Liver (tissue), 9 donors: ENCODE measurements around the gene COL5A1. TPM values are rescaled to one million over a fixed set of nuclear protein-coding genes. Genes with fewer than 3 reads are reported as not detected.

ENCODE experiments used
- DNase-seq: peaks from one replicate; pipeline ENCODE4 v3.0.0-alpha.2; 2017; ENCODE audit warnings: low spot score
- H3K27ac ChIP-seq, 2 donors: one replicate each; pipeline ENCODE4 v1.7.0; 2013; ENCODE audit warnings: inconsistent platforms in 2 of 2, low read length in 2 of 2, control low read depth in 1 of 2, low read depth in 1 of 2, mild to moderate bottlenecking in 1 of 2
- H3K27me3 ChIP-seq, 4 donors: one replicate each; pipeline versions ENCODE4 v1.6.1 to v1.7.0; 2013; ENCODE audit warnings: low read length in 3 of 4, inconsistent platforms in 1 of 4, mild to moderate bottlenecking in 1 of 4, moderate library complexity in 1 of 4; ENCODE audit not compliant: control insufficient read depth in 4 of 4, insufficient read depth in 4 of 4
- H3K36me3 ChIP-seq, 4 donors: one replicate each; pipeline versions ENCODE4 v1.6.1 to v1.7.0; 2013; ENCODE audit warnings: low read length in 3 of 4, mild to moderate bottlenecking in 3 of 4, low read depth in 1 of 4, moderate library complexity in 1 of 4; ENCODE audit not compliant: control insufficient read depth in 4 of 4, insufficient read depth in 3 of 4
- H3K4me1 ChIP-seq, 4 donors: one replicate each; pipeline versions ENCODE4 v1.6.1 to v1.7.0; 2013; ENCODE audit warnings: low read length in 3 of 4, mild to moderate bottlenecking in 3 of 4, moderate library complexity in 1 of 4; ENCODE audit not compliant: control insufficient read depth in 4 of 4, insufficient read depth in 4 of 4
- H3K4me3 ChIP-seq, 3 donors: one replicate each; pipeline versions ENCODE4 v1.6.1 to v1.7.0; 2013; ENCODE audit warnings: low read length in 3 of 3, control low read depth in 1 of 3, low read depth in 1 of 3, mild to moderate bottlenecking in 1 of 3
- H3K9ac ChIP-seq, 2 donors: one replicate each; pipeline ENCODE4 v1.7.0; 2013; ENCODE audit warnings: low read length in 2 of 2, mild to moderate bottlenecking in 2 of 2, moderate library complexity in 2 of 2, control low read depth in 1 of 2, low read depth in 1 of 2
- H3K9me3 ChIP-seq, 4 donors: one replicate each; pipeline versions ENCODE4 v1.6.1 to v1.7.0; 2013; ENCODE audit warnings: low read length in 3 of 4; ENCODE audit not compliant: control insufficient read depth in 4 of 4
- ATF3 ChIP-seq: IDR thresholded peaks from 2 replicates; pipeline ENCODE4 v1.6.1; 2016; ENCODE audit warnings: antibody characterized with exemption
- CTCF ChIP-seq: fragments of 150-350 bp; IDR thresholded peaks from 2 replicates; pipeline ENCODE4 v1.5.1; 2017; ENCODE audit warnings: improper control_type of control experiment, low read depth, low read length; ENCODE audit not compliant: missing input control
- EGR1 ChIP-seq, 2 donors: IDR thresholded peaks; 2 replicates each; pipeline ENCODE4 v1.6.1; 2016 to 2018; ENCODE audit warnings: antibody characterized with exemption in 2 of 2, low read depth in 2 of 2
- FOXA1 ChIP-seq: IDR thresholded peaks from 2 replicates; pipeline ENCODE4 v1.6.1; 2016; ENCODE audit warnings: antibody characterized with exemption
- FOXA2 ChIP-seq: IDR thresholded peaks from 2 replicates; pipeline ENCODE4 v1.6.1; 2016; ENCODE audit warnings: antibody characterized with exemption
- GABPA ChIP-seq, 2 donors: IDR thresholded peaks in 1 of 2; conservative IDR thresholded peaks in 1 of 2; 2 replicates each; pipeline ENCODE4 v1.6.1; 2016; ENCODE audit warnings: antibody characterized with exemption in 2 of 2, mild to moderate bottlenecking in 1 of 2, moderate library complexity in 1 of 2
- HNF4A ChIP-seq, 2 donors: conservative IDR thresholded peaks; 2 replicates each; pipeline ENCODE4 v1.6.1; 2016; ENCODE audit warnings: antibody characterized with exemption in 2 of 2, mild to moderate bottlenecking in 2 of 2
- JUND ChIP-seq, 2 donors: IDR thresholded peaks; 2 replicates each; pipeline ENCODE4 v1.6.1; 2016; ENCODE audit warnings: antibody characterized with exemption in 2 of 2
- MAX ChIP-seq: IDR thresholded peaks from 2 replicates; pipeline ENCODE4 v1.6.1; 2016; ENCODE audit warnings: antibody characterized with exemption
- NR2F2 ChIP-seq: IDR thresholded peaks from 2 replicates; pipeline ENCODE4 v1.6.1; 2016; ENCODE audit warnings: antibody characterized with exemption
- RAD21 ChIP-seq, 2 donors: IDR thresholded peaks; 2 replicates each; pipeline ENCODE4 v1.6.1; 2016; ENCODE audit warnings: antibody characterized with exemption in 2 of 2, mild to moderate bottlenecking in 2 of 2
- REST ChIP-seq: IDR thresholded peaks from 2 replicates; pipeline ENCODE4 v1.6.1; 2016; ENCODE audit warnings: antibody characterized with exemption, mild to moderate bottlenecking
- RXRA ChIP-seq, 2 donors: IDR thresholded peaks; 2 replicates each; pipeline ENCODE4 v1.6.1; 2017 to 2018; ENCODE audit warnings: antibody characterized with exemption in 2 of 2, mild to moderate bottlenecking in 1 of 2
- SP1 ChIP-seq: IDR thresholded peaks from 2 replicates; pipeline ENCODE4 v1.6.1; 2018; ENCODE audit warnings: antibody characterized with exemption, mild to moderate bottlenecking
- TAF1 ChIP-seq: conservative IDR thresholded peaks from 2 replicates; pipeline ENCODE4 v1.6.1; 2016; ENCODE audit warnings: antibody characterized with exemption, mild to moderate bottlenecking
- YY1 ChIP-seq: IDR thresholded peaks from 2 replicates; pipeline ENCODE4 v1.6.1; 2016; ENCODE audit warnings: antibody characterized with exemption, mild to moderate bottlenecking
- WGBS: extraction: QIAGEN DNeasy Blood & Tissue Kit; methylation state at CpG from one replicate; pipeline ENCODE4 v1.1.7; 2013; 5-methylcytosine and 5-hydroxymethylcytosine counted together
- polyA plus RNA-seq, 2 donors: library from polyadenylated mRNA; stranded (reverse) in 1 of 2; unstranded in 1 of 2; fragments of 200-250 nt in 1 of 2; fragments of >200 nt in 1 of 2; fragmentation: Nextera tagmentation in 1 of 2; extraction: Ambion mirVana in 1 of 2; gene quantifications; one replicate each; pipeline versions ENCODE4 v1.2.1 to v1.2.3, GENCODE V29; 2013 to 2015
- total RNA-seq, 2 donors: library from RNA; depleted of rRNA; stranded (reverse); fragments of >200 nt; gene quantifications; one replicate each; pipeline ENCODE4 v1.2.3, GENCODE V29; 2014
- donor health status: healthy.
- donor health status: healthy.
- donor health status: healthy.
- donor health status: healthy.
- donor health status: healthy.

Gene COL5A1
- total and polyA plus RNA-seq, 4 donors = 0.67 to 15.6 (median 11.2) TPM

GRCh38 chr9:134804871-134805270 lies 163.3 kb downstream of the COL5A1 start:
- Histone ChIP-seq H3K9ac (no peak overlapping the region), H3K36me3 (no peaks in the 10 kb centered on the region), H3K4me3 (no peak overlapping the region), H3K27me3 (no peaks in the 10 kb centered on the region), H3K9me3 (no peaks in the 10 kb centered on the region), H3K27ac (no peak overlapping the region), H3K4me1 (no peaks in the 10 kb centered on the region)
- no peak for DNase-seq
- WGBS = 87% methylated on average over 7 of the region's 7 CpGs
- TF ChIP-seq GABPA (IDR thresholded peaks at IDR 0.05 in 1 of 2, conservative IDR thresholded peaks at IDR 0.05 in 1 of 2) = no peak
- no peak for TF ChIP-seq RAD21 (IDR thresholded peaks at IDR 0.05)
- TF ChIP-seq FOXA1 = no peak
- TF ChIP-seq NR2F2 = no peak
- no peak for TF ChIP-seq HNF4A (conservative IDR thresholded peaks at IDR 0.05)
- TF ChIP-seq EGR1 (IDR thresholded peaks at IDR 0.05; ENCODE audit: low read depth in 2 of 2) = no peak
- no peak for TF ChIP-seq YY1

- Histone ChIP-seq H3K9ac (no peak overlapping the region), H3K4me1 (no peaks in the 10 kb centered on the region), H3K9me3 (no peaks in the 10 kb centered on the region), H3K4me3 (no peak overlapping the region), H3K36me3 (no peaks in the 10 kb centered on the region), H3K27ac (no peak overlapping the region), H3K27me3 (no peaks in the 10 kb centered on the region)
- WGBS = 60% methylated on average over 9 of the region's 9 CpGs
- no peak for DNase-seq
- TF ChIP-seq RAD21 (IDR thresholded peaks at IDR 0.05) (peak in 1 of 2 donors; percentile 7), ATF3 (no peak), RXRA (IDR thresholded peaks at IDR 0.05) (peak in 1 of 2 donors; percentile 41), NR2F2 (peak; percentile 81)
Observed at GRCh38 chr9:134807716-134808446, 166.3 kb downstream of the COL5A1 start.

- DNase-seq = no peak
- 86% methylated on average over 6 of the region's 6 CpGs for WGBS
Observed at GRCh38 chr9:134808447-134808792, 166.8 kb downstream of the COL5A1 start.

More at GRCh38 chr9:134808447-134808792, 166.8 kb downstream of the COL5A1 start:
- Histone ChIP-seq H3K4me1 (no peaks in the 10 kb centered on the region), H3K9ac (no peak overlapping the region), H3K4me3 (no peak overlapping the region), H3K36me3 (no peaks in the 10 kb centered on the region), H3K27me3 (no peaks in the 10 kb centered on the region), H3K9me3 (no peaks in the 10 kb centered on the region), H3K27ac (no peak overlapping the region)
- TF ChIP-seq SP1 (no peak), RXRA (IDR thresholded peaks at IDR 0.05) (no peak), CTCF (no peak), FOXA2 (no peak), JUND (IDR thresholded peaks at IDR 0.05) (no peak), REST (no peak), YY1 (no peak), RAD21 (IDR thresholded peaks at IDR 0.05) (no peak), MAX (no peak), NR2F2 (no peak), FOXA1 (no peak), TAF1 (no peak)
